ENCODE measurements around the gene CHRM1. TPM values are rescaled to one million over a fixed set of nuclear protein-coding genes. Genes with fewer than 3 reads are reported as not detected.

The CHRM1 gene
- total and polyA plus RNA-seq, 4 donors: 0.38 to 1.5 (median 1.2) TPM

DNA sequence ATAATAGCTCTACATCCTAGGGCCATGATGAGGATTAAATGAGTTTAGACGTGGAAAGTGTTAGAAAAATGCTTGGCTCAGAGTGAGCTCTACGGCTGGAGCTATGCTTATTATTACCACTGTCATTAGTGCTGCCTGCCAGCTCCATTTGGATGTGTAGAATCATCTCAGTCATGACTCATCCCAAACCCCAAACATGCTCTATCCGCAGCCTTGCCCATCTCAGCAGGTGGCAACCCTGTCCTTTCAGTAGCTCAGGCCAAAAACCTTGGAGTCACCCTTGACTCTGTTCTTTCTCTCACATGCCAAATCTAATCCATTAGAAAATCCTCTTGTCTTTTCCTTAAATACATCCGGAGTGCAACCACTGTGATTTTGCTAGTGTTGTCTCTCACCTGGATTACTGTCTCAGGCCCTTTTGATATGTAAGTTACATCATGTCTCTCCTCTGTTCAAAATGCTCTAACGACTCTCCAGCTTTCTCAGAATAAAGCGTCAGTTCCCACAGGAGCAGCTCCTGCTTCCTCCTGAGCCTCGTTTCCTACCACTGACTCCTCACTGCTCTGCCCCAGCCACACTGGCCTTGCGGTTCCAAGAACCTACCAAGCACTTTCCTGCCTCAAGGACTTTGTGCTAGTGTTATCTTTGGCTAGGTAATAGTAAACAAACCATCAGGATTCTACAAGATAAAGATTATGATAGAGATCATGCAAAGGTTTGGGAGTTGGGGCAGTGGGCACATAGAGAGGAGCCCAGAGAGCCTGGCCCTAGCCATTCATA lies 10.5 kb upstream of the CHRM1 start:
- ATAC-seq (ENCODE audit: insufficient read depth, low FRiP score): no peak
- no peak for DNase-seq

DNA sequence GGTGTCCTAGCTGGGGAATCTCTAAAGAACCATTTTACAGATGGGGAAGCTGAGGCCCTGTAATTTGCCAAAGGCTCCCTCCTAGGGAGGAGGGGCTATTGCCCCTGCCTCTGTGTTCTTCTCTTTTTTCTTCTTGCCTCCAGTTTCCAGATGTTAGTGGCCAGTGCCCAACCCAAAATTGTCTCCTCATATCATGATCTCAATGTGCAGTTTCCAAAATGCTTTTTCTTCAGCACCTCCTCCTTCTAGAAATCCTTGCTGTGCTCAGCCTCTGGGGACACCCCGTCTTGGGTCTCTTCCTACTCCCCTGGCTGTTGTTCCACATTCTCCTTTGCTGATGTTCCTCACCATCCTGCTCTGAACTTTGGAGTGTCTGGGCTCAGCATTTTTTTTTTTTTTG lies 9.5 kb upstream of the CHRM1 start:
- Histone ChIP-seq H3K4me1 (ENCODE audit: control insufficient read depth in 5 of 5, insufficient read depth in 5 of 5, low read length in 5 of 5) (peaks cover 0 to 25% (median 7%) of the 10 kb centered on the region in 5 donors), H3K27me3 (ENCODE audit: control insufficient read depth in 3 of 3, insufficient read depth in 3 of 3, low read length in 2 of 3) (peaks cover 0 to 32% (median 20%) of the 10 kb centered on the region in 3 donors), H3K27ac (ENCODE audit: low read depth in 1 of 2, low read length in 1 of 2) (no peak overlapping the region), H3K4me3 (no peak overlapping the region), H3K9ac (ENCODE audit: insufficient read depth in 1 of 2, low read length in 2 of 2) (no peak overlapping the region), H3K36me3 (ENCODE audit: control insufficient read depth in 4 of 4, insufficient read depth in 4 of 4, low read length in 4 of 4) (no peaks in the 10 kb centered on the region), H3K9me3 (ENCODE audit: control insufficient read depth in 4 of 4, insufficient read depth in 3 of 4, low read length in 3 of 4) (no peaks in the 10 kb centered on the region)
- TF ChIP-seq, protein P1, sequence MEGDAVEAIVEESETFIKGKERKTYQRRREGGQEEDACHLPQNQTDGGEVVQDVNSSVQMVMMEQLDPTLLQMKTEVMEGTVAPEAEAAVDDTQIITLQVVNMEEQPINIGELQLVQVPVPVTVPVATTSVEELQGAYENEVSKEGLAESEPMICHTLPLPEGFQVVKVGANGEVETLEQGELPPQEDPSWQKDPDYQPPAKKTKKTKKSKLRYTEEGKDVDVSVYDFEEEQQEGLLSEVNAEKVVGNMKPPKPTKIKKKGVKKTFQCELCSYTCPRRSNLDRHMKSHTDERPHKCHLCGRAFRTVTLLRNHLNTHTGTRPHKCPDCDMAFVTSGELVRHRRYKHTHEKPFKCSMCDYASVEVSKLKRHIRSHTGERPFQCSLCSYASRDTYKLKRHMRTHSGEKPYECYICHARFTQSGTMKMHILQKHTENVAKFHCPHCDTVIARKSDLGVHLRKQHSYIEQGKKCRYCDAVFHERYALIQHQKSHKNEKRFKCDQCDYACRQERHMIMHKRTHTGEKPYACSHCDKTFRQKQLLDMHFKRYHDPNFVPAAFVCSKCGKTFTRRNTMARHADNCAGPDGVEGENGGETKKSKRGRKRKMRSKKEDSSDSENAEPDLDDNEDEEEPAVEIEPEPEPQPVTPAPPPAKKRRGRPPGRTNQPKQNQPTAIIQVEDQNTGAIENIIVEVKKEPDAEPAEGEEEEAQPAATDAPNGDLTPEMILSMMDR (IDR thresholded peaks at IDR 0.05; ENCODE audit: control extremely low read depth, extremely low read depth): no peak
- WGBS, 2 donors: 65 to 74% methylated on average over 1 of the region's 1 CpG
- DNase-seq (no peak), ATAC-seq (ENCODE audit: insufficient read depth, low FRiP score) (no peak)

More for the DNA sequence above, 10.5 kb upstream of the CHRM1 start:
- H3K27me3 ChIP-seq (ENCODE audit: control insufficient read depth in 3 of 3, insufficient read depth in 3 of 3, low read length in 2 of 3): peaks cover 0 to 21% (median 10%) of the 10 kb centered on the region in 3 donors
- TF ChIP-seq, protein P1 (IDR thresholded peaks at IDR 0.05; ENCODE audit: control extremely low read depth, extremely low read depth): no peak
- 65 to 69% methylated on average over 8 of the region's 8 CpGs for WGBS, 2 donors
- no peak overlapping the region for H3K27ac ChIP-seq (ENCODE audit: low read depth in 1 of 2, low read length in 1 of 2)
- H3K36me3 ChIP-seq (ENCODE audit: control insufficient read depth in 4 of 4, insufficient read depth in 4 of 4, low read length in 4 of 4): no peaks in the 10 kb centered on the region
- H3K9me3 ChIP-seq (ENCODE audit: control insufficient read depth in 4 of 4, insufficient read depth in 3 of 4, low read length in 3 of 4): no peaks in the 10 kb centered on the region
- H3K9ac ChIP-seq (ENCODE audit: insufficient read depth in 1 of 2, low read length in 2 of 2): no peak overlapping the region
- H3K4me1 ChIP-seq (ENCODE audit: control insufficient read depth in 5 of 5, insufficient read depth in 5 of 5, low read length in 5 of 5): peaks cover 0 to 20% (median 4%) of the 10 kb centered on the region in 5 donors
- H3K4me3 ChIP-seq: no peak overlapping the region

DNA sequence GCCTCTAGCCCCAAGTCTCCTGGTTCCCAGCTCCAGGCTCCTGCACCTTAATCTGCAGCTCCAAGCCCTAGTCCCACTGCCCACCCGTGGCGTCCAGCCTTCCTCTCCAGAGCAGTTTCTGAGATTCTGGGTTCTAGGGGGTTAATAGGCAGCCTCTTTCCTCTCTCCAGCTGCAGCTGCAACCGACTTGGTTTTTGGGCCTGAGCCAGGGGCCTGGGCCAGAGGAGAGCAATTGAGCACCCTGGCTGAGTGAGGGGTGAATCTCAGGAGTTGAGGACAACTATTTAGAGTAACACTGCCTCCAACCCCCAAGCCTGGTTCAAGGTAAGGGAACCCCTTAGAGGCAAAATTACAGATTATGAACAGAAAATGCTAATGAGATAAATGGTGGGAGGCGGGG lies 9.0 kb upstream of the CHRM1 start:
- no peaks in the 10 kb centered on the region for H3K9me3 ChIP-seq (ENCODE audit: control insufficient read depth in 4 of 4, insufficient read depth in 3 of 4, low read length in 3 of 4)
- ATAC-seq (ENCODE audit: insufficient read depth, low FRiP score): no peak
- 60 to 62% methylated on average over 4 of the region's 4 CpGs for WGBS, 2 donors
- no peaks in the 10 kb centered on the region for H3K36me3 ChIP-seq (ENCODE audit: control insufficient read depth in 4 of 4, insufficient read depth in 4 of 4, low read length in 4 of 4)
- no peak overlapping the region for H3K4me3 ChIP-seq
- H3K27ac ChIP-seq (ENCODE audit: low read depth in 1 of 2, low read length in 1 of 2): no peak overlapping the region
- H3K27me3 ChIP-seq (ENCODE audit: control insufficient read depth in 3 of 3, insufficient read depth in 3 of 3, low read length in 2 of 3): peaks cover 0 to 37% (median 24%) of the 10 kb centered on the region in 3 donors
- peaks cover 0 to 28% (median 7%) of the 10 kb centered on the region in 5 donors for H3K4me1 ChIP-seq (ENCODE audit: control insufficient read depth in 5 of 5, insufficient read depth in 5 of 5, low read length in 5 of 5)
- TF ChIP-seq, protein P1 (IDR thresholded peaks at IDR 0.05; ENCODE audit: control extremely low read depth, extremely low read depth): no peak
- H3K9ac ChIP-seq (ENCODE audit: insufficient read depth in 1 of 2, low read length in 2 of 2): no peak overlapping the region
- DNase-seq: peak; percentile 58 to 82 (median 81)

All from lung (tissue), 12 donors.